CD4-positive, alpha-beta T cell treated with Interleukin-15 for 1 hour (primary cell): ENCODE results near the gene TOX2.

Experiments
- DNase-seq: peaks from one replicate; pipeline ENCODE4 v3.0.0-alpha.2; 2020

The TOX2 gene

GRCh38 chr20:44113618-44114376 lies 199.1 kb downstream of the TOX2 start:
- DNase-seq: no peak

GRCh38 chr20:44115181-44115580 lies 200.5 kb downstream of the TOX2 start:
- no peak for DNase-seq

- no peak for DNase-seq
Observed at GRCh38 chr20:44115762-44116644, 201.4 kb downstream of the TOX2 start.

GRCh38 chr20:44117296-44118184 lies 202.9 kb downstream of the TOX2 start:
- no peak for DNase-seq

DNA sequence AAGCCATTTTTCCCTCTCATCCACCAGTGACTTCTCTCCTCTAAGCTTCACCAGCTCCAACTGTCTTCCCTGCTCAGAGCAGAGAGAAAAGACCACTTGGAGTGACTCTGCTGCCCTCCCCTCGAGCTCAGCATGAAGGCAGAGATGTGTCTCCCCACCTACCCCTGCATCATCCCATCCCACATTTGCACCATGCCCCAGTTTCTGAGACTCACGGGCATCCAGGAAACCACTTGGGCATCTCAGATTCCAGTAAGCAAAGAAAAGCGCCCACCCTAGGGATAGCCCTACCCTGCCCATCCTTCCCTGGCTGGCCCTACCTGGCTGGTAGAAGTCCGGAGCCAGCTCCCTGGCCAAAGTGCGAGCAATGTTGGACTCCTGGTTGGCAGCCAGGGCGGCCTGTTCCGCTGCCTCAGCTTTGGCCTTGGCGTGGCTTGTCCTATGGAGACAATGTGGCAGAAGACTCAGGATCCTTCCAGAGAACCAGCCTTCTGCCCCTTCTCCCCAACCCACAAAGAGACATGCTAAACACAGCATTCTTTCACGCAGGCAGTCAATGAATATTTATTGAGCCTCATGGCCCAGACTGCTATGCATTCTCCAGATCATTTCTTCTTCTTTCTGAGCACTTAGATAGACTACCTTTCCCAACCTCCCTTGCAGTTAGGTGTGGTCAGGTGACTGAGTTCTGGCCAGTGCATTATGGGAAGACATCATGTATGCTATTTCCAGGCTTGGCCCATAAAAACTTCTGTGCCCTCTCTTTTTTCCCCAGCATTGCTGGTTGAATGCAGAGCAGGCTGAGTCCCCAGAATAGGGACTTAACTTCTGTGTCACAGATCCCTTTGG lies 203.8 kb downstream of the TOX2 start:
- no peak for DNase-seq
